ENCODE data around the gene PBX4.

- TF ChIP-seq CTCF (IDR thresholded peaks at IDR 0.05) (no peak), POLR2A (IDR thresholded peaks at IDR 0.05) (no peak), EP300 (IDR thresholded peaks at IDR 0.05) (no peak)
Measured at GRCh38 chr19:19632661-19633060, 14.2 kb upstream of the PBX4 start.

Data from tibial nerve (tissue), 4 donors.